ENCODE measurements around the gene TBC1D3H. TPM values are rescaled to one million over a fixed set of nuclear protein-coding genes. Genes with fewer than 3 reads are reported as not detected.
"Not testable (repeated sequence)": the region's sequence is repeated elsewhere in the genome, so short reads cannot be mapped to it uniquely, and the experiment has no call there.

The TBC1D3H gene
- not detected for total RNA-seq
- long read RNA-seq = 0 reads

- H3K27me3 ChIP-seq; H3K4me3 ChIP-seq; H3K36me3 ChIP-seq; H3K4me1 ChIP-seq; H3K27ac ChIP-seq; H3K9me3 ChIP-seq; ATAC-seq; intact Hi-C loops (cut with DNase I): not testable (repeated sequence)
- DNase-seq = peak in 2 of 3 donors; percentile 13 to 45
- 66% methylated on average over 7 of the region's 19 CpGs for WGBS (ENCODE audit: insufficient coverage, low coverage, low lambda C conversion rate, missing lambda C conversion rate)
Observed at GRCh38 chr17:36388385-36389245, at the start of gene TBC1D3H. TSS of gene TBC1D3H (minus strand) at chr17:36388435. CDS start at chr17:36386895, 1,540 bp downstream.

GRCh38 chr17:36428891-36429290 is 40.7 kb upstream of the TBC1D3H start:
- H3K4me3 ChIP-seq; H3K27me3 ChIP-seq; DNase-seq; H3K27ac ChIP-seq; H3K36me3 ChIP-seq; H3K9me3 ChIP-seq; ATAC-seq; intact Hi-C loops (cut with DNase I); H3K4me1 ChIP-seq: not testable (repeated sequence)
- WGBS (ENCODE audit: insufficient coverage, low coverage, low lambda C conversion rate, missing lambda C conversion rate) = no CpG with 5 or more reads among the region's 13 CpGs

- not testable (repeated sequence) for DNase-seq, H3K27me3 ChIP-seq
Observed at GRCh38 chr17:36415180-36415941, 27.1 kb upstream of the TBC1D3H start.

GRCh38 chr17:36390943-36391645 is 2.9 kb upstream of the TBC1D3H start:
- H3K4me1 ChIP-seq; H3K27ac ChIP-seq; H3K9me3 ChIP-seq; DNase-seq; H3K36me3 ChIP-seq; intact Hi-C loops (cut with DNase I); H3K27me3 ChIP-seq; H3K4me3 ChIP-seq: not testable (repeated sequence)
- peak in 2 of 4 donors; percentile 44 to 49 for ATAC-seq
- no CpG with 5 or more reads among the region's 9 CpGs for WGBS (ENCODE audit: insufficient coverage, low coverage, low lambda C conversion rate, missing lambda C conversion rate)

More at GRCh38 chr17:36415180-36415941, 27.1 kb upstream of the TBC1D3H start:
- H3K27ac ChIP-seq; H3K9me3 ChIP-seq; H3K4me1 ChIP-seq; H3K36me3 ChIP-seq; intact Hi-C loops (cut with DNase I); H3K4me3 ChIP-seq; ATAC-seq: not testable (repeated sequence)
- no CpG with 5 or more reads among the region's 2 CpGs for WGBS (ENCODE audit: insufficient coverage, low coverage, low lambda C conversion rate, missing lambda C conversion rate)

GRCh38 chr17:36375938-36376337 is 12.3 kb downstream of the TBC1D3H start:
- H3K4me3 ChIP-seq; H3K27ac ChIP-seq; ATAC-seq; H3K4me1 ChIP-seq; H3K27me3 ChIP-seq; DNase-seq; H3K9me3 ChIP-seq; H3K36me3 ChIP-seq; intact Hi-C loops (cut with DNase I): not testable (repeated sequence)
- no CpG with 5 or more reads among the region's 7 CpGs for WGBS (ENCODE audit: insufficient coverage, low coverage, low lambda C conversion rate, missing lambda C conversion rate)

- ATAC-seq; H3K4me3 ChIP-seq; H3K9me3 ChIP-seq; H3K36me3 ChIP-seq; H3K27me3 ChIP-seq; H3K27ac ChIP-seq; DNase-seq; intact Hi-C loops (cut with DNase I); H3K4me1 ChIP-seq: not testable (repeated sequence)
- WGBS (ENCODE audit: insufficient coverage, low coverage, low lambda C conversion rate, missing lambda C conversion rate) = no CpG with 5 or more reads among the region's 6 CpGs
Observed at GRCh38 chr17:36362496-36362895, 25.7 kb downstream of the TBC1D3H start.

Small RNA genes lying within 50 kb of the gene (small RNA-seq; reads per million reads assigned to genes)
- gene RNU6-1192P = 0 reads per million in 2 experiments

Other genes with a start within 250 kb of the TBC1D3H start
- 1 to 10 TPM in 4 of 6 experiments, not detected in 2; 2.4 to 6.5 (median 3.7) TPM for gene TBC1D3B, start 211.8 kb downstream of the TBC1D3H start, total RNA-seq
- gene CCL3L1, start 191.7 kb downstream of the TBC1D3H start, total RNA-seq = 1 to 10 TPM in 1 of 6 experiments, under 1 TPM in 1, not detected in 4; 0.81 to 2.8 TPM
- 1 to 10 TPM in 2 of 6 experiments, under 1 TPM in 2, not detected in 2; 0.44 to 2.5 (median 1.5) TPM for gene CCL4L2, start 177.4 kb downstream of the TBC1D3H start, total RNA-seq
- gene TBC1D3I, start 123.9 kb downstream of the TBC1D3H start, total RNA-seq = under 1 TPM in 3 of 6 experiments, not detected in 3; 0.19 to 0.53 (median 0.24) TPM
- not detected for gene TBC1D3G, start 64.6 kb downstream of the TBC1D3H start, total RNA-seq
- gene ZNHIT3, start 98.2 kb upstream of the TBC1D3H start, total RNA-seq = 10 to 100 TPM; 11.2 to 16.6 (median 12.5) TPM
- 10 to 100 TPM; 20.6 to 40.5 (median 28.9) TPM for gene MYO19, start 146.4 kb upstream of the TBC1D3H start, total RNA-seq
- 1 to 10 TPM; 3.0 to 6.1 (median 4.1) TPM for gene PIGW, start 146.6 kb upstream of the TBC1D3H start, total RNA-seq
- gene GGNBP2, start 156.5 kb upstream of the TBC1D3H start, total RNA-seq = 10 to 100 TPM; 24.3 to 39.6 (median 35.3) TPM
- 10 to 100 TPM in 3 of 6 experiments, 1 to 10 TPM in 3; 5.1 to 13.6 (median 9.3) TPM for gene DHRS11, start 203.4 kb upstream of the TBC1D3H start, total RNA-seq
- gene MRM1, start 213.1 kb upstream of the TBC1D3H start, total RNA-seq = 1 to 10 TPM; 2.5 to 8.6 (median 6.0) TPM